Activated naive CD8-positive, alpha-beta T cell treated with anti-CD3 and anti-CD28 coated beads, Interleukin-2, amount 50 U/mL, for 24 hours (primary cell): ENCODE data around the gene OR8B3.
A peak's percentile ranks its signal among the peaks of the same experiment; 100 is the strongest.
"Not testable (repeated sequence)": the region's sequence is repeated elsewhere in the genome, so short reads cannot be mapped to it uniquely, and the experiment has no call there.

Source experiments
- ATAC-seq: fragments of 150-1000 bp; cut with Tn5 transposase; one replicate; pipeline ENCODE4 v1.10.0; 2021
- DNase-seq: peaks from one replicate; pipeline ENCODE4 v3.0.0; 2021
- H3K27ac Mint-ChIP-seq: one replicate; pipeline ENCODE4 v1.8.0; 2021; ENCODE audit warnings: mild to moderate bottlenecking, mixed read lengths
- H3K27me3 Mint-ChIP-seq: one replicate; pipeline ENCODE4 v1.8.0; 2021; ENCODE audit warnings: mixed read lengths
- H3K36me3 Mint-ChIP-seq: one replicate; pipeline ENCODE4 v1.8.0; 2021; ENCODE audit warnings: low read depth, mixed read lengths
- H3K4me1 Mint-ChIP-seq: one replicate; pipeline ENCODE4 v1.8.0; 2021; ENCODE audit warnings: mixed read lengths
- H3K4me3 Mint-ChIP-seq: one replicate; pipeline ENCODE4 v1.8.0; 2021; ENCODE audit warnings: mild to moderate bottlenecking, moderate library complexity, mixed read lengths
- H3K9me3 Mint-ChIP-seq: one replicate; pipeline ENCODE4 v1.8.0; 2021; ENCODE audit warnings: mixed read lengths

Gene OR8B3

DNA sequence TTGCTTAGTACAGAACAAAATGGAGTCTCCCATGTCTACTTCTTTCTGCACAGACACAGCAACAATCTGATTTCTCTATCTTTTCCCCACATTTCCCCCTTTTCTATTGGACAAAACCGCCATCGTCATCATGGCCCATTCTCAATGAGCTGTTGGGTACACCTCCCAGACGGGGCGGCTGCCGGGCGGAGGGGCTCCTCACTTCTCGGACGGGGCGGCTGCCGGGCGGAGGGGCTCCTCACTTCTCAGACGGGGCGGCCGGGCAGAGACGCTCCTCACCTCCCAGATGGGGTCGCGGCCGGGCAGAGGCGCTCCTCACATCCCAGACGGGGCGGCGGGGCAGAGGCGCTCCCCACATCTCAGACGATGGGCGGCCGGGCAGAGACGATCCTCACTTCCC, 4.4 kb upstream of the OR8B3 start:
- not testable (repeated sequence) for H3K27ac Mint-ChIP-seq, ATAC-seq, DNase-seq, H3K36me3 Mint-ChIP-seq, H3K4me3 Mint-ChIP-seq, H3K27me3 Mint-ChIP-seq, H3K4me1 Mint-ChIP-seq, H3K9me3 Mint-ChIP-seq

DNA sequence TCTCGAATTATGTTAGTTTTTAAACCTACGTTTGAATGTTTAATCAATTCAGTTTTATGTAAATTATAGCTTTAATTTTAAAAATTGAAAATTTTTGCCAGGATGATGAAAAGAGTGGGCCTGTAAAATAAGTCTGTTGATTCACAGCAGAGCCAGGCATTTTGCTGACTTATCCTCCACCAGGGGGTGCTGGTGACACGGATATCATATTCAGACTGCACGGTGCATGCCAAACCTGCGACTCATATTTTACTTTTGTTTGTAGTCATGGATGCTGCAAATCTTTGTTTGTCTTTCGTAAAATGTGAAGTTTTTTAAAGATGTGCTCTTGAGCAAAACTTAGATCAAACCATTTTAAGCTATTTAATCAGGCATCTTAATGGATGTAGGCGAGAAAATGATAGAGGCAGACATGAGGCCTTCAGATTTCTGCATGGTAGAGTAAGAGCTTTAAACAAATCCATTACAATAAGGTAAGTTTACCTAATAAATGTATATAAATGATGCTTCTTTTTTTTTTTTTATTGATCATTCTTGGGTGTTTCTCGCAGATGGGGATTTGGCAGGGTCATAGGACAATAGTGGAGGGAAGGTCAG, 3.6 kb upstream of the OR8B3 start:
- no peak overlapping the region for H3K27ac Mint-ChIP-seq
- no peaks in the 10 kb centered on the region for H3K9me3 Mint-ChIP-seq
- DNase-seq (peak; percentile 60), ATAC-seq (peak; percentile 73)
- peaks cover 2% of the 10 kb centered on the region for H3K36me3 Mint-ChIP-seq
- no peaks in the 10 kb centered on the region for H3K4me1 Mint-ChIP-seq
- peaks cover 5% of the 10 kb centered on the region for H3K27me3 Mint-ChIP-seq
- H3K4me3 Mint-ChIP-seq: no peak overlapping the region

DNA sequence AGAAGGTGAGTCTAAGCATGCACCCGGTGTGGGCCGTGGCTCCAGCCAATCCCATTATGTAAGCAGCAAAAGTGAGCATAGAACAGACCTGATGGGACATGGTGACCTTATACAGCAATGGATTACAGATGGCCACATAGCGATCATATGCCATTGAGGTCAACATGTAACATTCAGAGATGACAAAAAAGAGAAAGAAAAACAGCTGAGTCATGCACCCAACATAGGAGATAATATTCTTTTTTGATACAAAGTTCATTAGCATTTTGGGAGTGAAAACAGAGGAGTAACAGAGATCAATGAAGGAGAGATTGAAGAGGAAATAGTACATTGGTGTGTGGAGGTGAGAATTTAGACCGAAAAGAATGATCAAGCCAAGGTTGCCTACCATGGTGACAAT, 2.0 kb downstream of the OR8B3 start:
- not testable (repeated sequence) for H3K9me3 Mint-ChIP-seq, H3K27ac Mint-ChIP-seq, ATAC-seq, H3K4me1 Mint-ChIP-seq, H3K4me3 Mint-ChIP-seq, H3K27me3 Mint-ChIP-seq, DNase-seq, H3K36me3 Mint-ChIP-seq

DNA sequence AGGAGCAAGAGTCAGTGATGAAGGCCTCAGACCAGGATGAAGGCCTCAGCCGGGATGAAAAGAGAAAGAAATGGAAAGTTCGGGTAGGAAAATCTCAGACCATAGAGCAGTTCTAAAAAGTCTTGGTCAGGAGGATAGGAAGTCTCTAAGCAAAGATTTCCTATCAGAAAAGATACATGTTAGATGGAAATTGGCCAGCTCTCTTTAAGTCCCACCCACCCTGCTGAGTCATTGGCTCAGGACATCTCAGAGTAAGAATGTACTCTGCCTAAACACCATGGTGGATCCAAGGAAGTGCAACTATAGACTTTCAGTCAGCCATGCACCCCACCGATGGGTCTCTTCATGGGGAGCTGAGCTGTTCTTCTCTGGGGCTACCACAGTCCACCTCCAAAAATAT, 4.4 kb downstream of the OR8B3 start:
- H3K36me3 Mint-ChIP-seq: no peaks in the 10 kb centered on the region
- H3K4me1 Mint-ChIP-seq: no peaks in the 10 kb centered on the region
- DNase-seq: no peak
- no peaks in the 10 kb centered on the region for H3K9me3 Mint-ChIP-seq
- no peak overlapping the region for H3K27ac Mint-ChIP-seq
- peaks cover 7% of the 10 kb centered on the region for H3K27me3 Mint-ChIP-seq
- no peak for ATAC-seq
- no peak overlapping the region for H3K4me3 Mint-ChIP-seq

DNA sequence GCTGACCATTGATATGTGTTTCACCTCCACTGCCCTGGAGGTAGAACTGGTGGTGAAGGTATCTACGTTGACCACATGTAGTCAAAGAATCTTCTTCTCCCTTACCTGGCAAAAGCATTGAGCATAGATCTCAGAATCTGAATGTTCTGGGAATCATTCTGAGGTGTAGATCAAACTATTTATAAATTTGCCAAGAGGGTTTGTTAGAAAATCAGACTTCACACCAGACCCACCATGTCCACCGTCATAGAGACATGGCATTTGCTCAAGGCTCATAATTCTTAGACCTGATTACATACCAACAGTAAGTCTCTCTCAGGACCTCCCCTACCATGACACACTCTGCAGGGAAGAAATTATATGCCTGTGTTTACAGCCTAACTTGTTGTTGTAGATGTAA, 14.4 kb downstream of the OR8B3 start, which contains the start of gene OR8B2:
TSS of gene OR8B2 (minus strand) at position 101 of the 400 bp plus-strand sequence. CDS start 1,156 bp downstream, outside the sequence.
- H3K36me3 Mint-ChIP-seq: no peaks in the 10 kb centered on the region
- peaks cover 3% of the 10 kb centered on the region for H3K27me3 Mint-ChIP-seq
- no peak within 1 kb of the TSS for H3K27ac Mint-ChIP-seq
- H3K4me1 Mint-ChIP-seq: no peaks in the 10 kb centered on the region
- no peak for ATAC-seq
- H3K4me3 Mint-ChIP-seq: no peak within 1 kb of the TSS
- H3K9me3 Mint-ChIP-seq: no peaks in the 10 kb centered on the region
- no peak for DNase-seq

DNA sequence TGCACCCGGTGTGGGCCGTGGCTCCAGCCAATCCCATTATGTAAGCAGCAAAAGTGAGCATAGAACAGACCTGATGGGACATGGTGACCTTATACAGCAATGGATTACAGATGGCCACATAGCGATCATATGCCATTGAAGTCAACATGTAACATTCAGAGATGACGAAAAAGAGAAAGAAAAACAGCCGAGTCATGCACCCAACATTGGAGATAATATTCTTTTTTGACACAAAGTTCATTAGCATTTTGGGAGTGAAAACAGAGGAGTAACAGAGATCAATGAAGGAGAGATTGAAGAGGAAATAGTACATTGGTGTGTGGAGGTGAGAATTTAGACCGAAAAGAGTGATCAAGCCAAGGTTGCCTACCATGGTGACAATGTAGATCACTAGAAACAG, 16.0 kb downstream of the OR8B3 start:
- ATAC-seq, H3K27me3 Mint-ChIP-seq, H3K9me3 Mint-ChIP-seq, H3K27ac Mint-ChIP-seq, DNase-seq, H3K36me3 Mint-ChIP-seq, H3K4me3 Mint-ChIP-seq, H3K4me1 Mint-ChIP-seq: not testable (repeated sequence)

- Mint-ChIP-seq H3K36me3 (no peaks in the 10 kb centered on the region), H3K9me3 (no peaks in the 10 kb centered on the region), H3K4me1 (no peaks in the 10 kb centered on the region), H3K4me3 (no peak overlapping the region), H3K27ac (no peak overlapping the region), H3K27me3 (peaks cover 3% of the 10 kb centered on the region)
- no peak for ATAC-seq
- DNase-seq: no peak
Observed at GRCh38 chr11:124380585-124380984, 18.2 kb downstream of the OR8B3 start.

DNA sequence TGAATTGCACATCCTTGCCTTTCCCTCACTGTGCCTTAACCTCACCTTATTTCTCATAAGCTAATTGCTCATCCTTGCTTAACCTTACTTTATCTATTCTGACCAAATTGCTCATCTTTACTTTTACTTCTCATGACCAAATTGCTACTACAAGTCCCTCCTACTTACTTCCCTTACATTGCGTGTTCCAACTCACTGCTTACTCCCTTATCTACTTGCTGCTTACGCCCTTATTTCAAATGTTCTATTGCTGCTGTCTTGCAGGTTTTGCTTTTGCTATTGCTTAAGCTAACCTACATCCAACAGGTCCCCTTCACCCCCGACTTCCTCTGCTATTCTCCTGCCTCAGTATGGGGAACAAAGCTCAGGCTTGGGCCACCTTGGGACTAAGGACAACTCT, 22.5 kb downstream of the OR8B3 start:
- Mint-ChIP-seq H3K27me3 (peaks cover 5% of the 10 kb centered on the region), H3K9me3 (no peaks in the 10 kb centered on the region), H3K27ac (no peak overlapping the region), H3K36me3 (no peaks in the 10 kb centered on the region), H3K4me1 (no peaks in the 10 kb centered on the region), H3K4me3 (no peak overlapping the region)
- DNase-seq (no peak), ATAC-seq (no peak)

DNA sequence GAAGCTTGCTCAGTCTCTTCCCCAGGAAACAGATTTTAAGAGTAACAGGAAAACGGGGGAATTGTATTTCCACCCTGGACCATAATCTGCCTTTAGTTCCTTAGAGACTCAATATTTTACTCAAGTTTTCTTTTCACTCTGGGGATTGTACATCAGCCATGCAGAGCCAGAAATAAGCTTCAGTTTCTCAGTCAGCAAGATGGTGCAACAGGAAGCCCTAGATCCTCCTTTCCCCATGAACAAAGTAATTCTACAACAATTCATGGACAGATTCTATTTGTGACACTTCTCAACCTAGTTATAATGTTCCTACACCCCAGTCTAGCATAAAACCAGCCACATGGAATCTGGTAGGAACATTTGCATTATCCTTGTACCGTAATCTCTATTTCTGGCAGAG, 39.3 kb downstream of the OR8B3 start:
- no peaks in the 10 kb centered on the region for H3K9me3 Mint-ChIP-seq
- no peaks in the 10 kb centered on the region for H3K4me1 Mint-ChIP-seq
- ATAC-seq (no peak), DNase-seq (no peak)
- no peak overlapping the region for H3K27ac Mint-ChIP-seq
- H3K36me3 Mint-ChIP-seq: no peaks in the 10 kb centered on the region
- H3K4me3 Mint-ChIP-seq: no peak overlapping the region
- peaks cover 5% of the 10 kb centered on the region for H3K27me3 Mint-ChIP-seq

GRCh38 chr11:124346311-124346955, 52.4 kb downstream of the OR8B3 start:
- Mint-ChIP-seq H3K36me3 (no peaks in the 10 kb centered on the region), H3K27ac (no peak overlapping the region), H3K4me1 (no peaks in the 10 kb centered on the region), H3K4me3 (no peak overlapping the region), H3K9me3 (peaks cover 6% of the 10 kb centered on the region), H3K27me3 (peaks cover 8% of the 10 kb centered on the region)
- DNase-seq (no peak), ATAC-seq (no peak)
